ENCODE data around the gene NTM.

NTM gene

DNA sequence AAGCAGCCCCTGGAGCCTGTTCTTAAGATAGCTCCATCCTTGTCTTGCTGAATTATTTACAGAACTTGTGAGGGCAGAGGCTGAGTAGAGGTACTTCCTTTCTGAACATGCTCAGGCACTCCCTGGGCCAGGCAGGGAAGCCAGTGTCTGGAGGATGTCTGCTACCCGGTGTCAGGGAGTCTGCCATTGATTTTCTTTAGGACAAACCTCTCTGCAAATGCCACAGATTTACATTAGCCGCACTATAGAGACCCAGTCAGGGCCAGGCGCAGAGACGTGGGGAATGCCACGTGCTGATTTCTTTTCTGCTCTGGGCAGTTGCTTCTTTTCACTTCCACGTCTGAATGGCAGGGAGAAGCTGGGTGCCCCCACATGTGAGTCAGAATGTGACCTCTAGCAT is 585.5 kb downstream of the NTM start:
- Mint-ChIP-seq H3K27ac (no peak overlapping the region), H3K36me3 (ENCODE audit: low read depth) (no peaks in the 10 kb centered on the region), H3K9me3 (no peaks in the 10 kb centered on the region), H3K27me3 (no peaks in the 10 kb centered on the region), H3K4me3 (no peak overlapping the region), H3K4me1 (ENCODE audit: low read depth) (no peaks in the 10 kb centered on the region)

GRCh38 chr11:131957201-131957600 is 586.8 kb downstream of the NTM start:
- H3K27me3 Mint-ChIP-seq, result no peaks in the 10 kb centered on the region
- H3K36me3 Mint-ChIP-seq (ENCODE audit: low read depth), result no peaks in the 10 kb centered on the region
- H3K9me3 Mint-ChIP-seq, result no peaks in the 10 kb centered on the region
- no peak overlapping the region for H3K4me3 Mint-ChIP-seq
- H3K4me1 Mint-ChIP-seq (ENCODE audit: low read depth), result no peaks in the 10 kb centered on the region
- no peak overlapping the region for H3K27ac Mint-ChIP-seq

DNA sequence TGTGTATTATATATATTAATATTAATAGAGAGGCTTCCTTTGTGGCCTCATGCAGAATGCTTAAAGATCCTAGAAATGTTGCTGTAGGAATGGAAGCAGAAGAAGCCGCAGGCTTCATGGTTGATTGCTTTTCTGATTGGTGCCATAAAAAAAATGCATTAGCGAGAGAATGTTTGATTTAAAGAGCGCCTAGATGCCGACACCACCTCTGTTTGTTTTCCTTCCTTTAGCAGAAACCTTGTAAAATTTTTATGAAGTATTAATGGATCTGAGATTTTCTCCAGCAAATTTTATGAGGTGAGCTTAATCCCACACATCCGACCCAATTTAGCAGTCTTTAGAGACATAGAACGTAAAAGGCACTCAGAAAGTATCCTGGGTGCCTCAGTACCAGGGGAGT is 587.5 kb downstream of the NTM start:
- Mint-ChIP-seq H3K27me3 (no peaks in the 10 kb centered on the region), H3K4me1 (ENCODE audit: low read depth) (no peaks in the 10 kb centered on the region), H3K27ac (no peak overlapping the region), H3K9me3 (no peaks in the 10 kb centered on the region), H3K36me3 (ENCODE audit: low read depth) (no peaks in the 10 kb centered on the region), H3K4me3 (no peak overlapping the region)

GRCh38 chr11:131962818-131963217 is 592.4 kb downstream of the NTM start:
- H3K4me1 Mint-ChIP-seq (ENCODE audit: low read depth), result no peaks in the 10 kb centered on the region
- no peaks in the 10 kb centered on the region for H3K27me3 Mint-ChIP-seq
- no peaks in the 10 kb centered on the region for H3K36me3 Mint-ChIP-seq (ENCODE audit: low read depth)
- H3K4me3 Mint-ChIP-seq, result no peak overlapping the region
- H3K9me3 Mint-ChIP-seq, result peaks cover 16% of the 10 kb centered on the region
- H3K27ac Mint-ChIP-seq, result no peak overlapping the region

GRCh38 chr11:131964698-131965483 is 594.5 kb downstream of the NTM start:
- Mint-ChIP-seq H3K4me3 (no peak overlapping the region), H3K27me3 (no peaks in the 10 kb centered on the region), H3K36me3 (ENCODE audit: low read depth) (no peaks in the 10 kb centered on the region), H3K27ac (no peak overlapping the region), H3K9me3 (peaks cover 16% of the 10 kb centered on the region), H3K4me1 (ENCODE audit: low read depth) (no peaks in the 10 kb centered on the region)

DNA sequence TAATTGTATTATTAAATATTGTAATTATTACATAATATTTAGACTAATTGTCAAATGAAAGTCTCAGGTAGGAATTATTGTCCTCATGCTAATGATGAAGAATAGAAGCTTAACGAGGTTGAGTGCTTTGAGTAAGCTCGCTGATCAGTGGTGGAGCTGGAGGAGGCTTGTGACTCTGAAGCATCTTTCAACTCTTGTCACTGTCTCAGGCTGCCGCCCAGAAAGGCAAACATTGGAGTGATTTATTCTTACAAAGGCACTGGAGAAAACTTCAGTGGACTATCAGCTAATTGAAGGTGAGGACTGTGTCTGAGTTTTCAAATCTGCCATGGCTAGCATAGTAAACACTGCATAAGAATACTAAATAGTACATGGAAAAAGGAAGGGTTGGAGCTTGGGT is 595.1 kb downstream of the NTM start:
- H3K9me3 Mint-ChIP-seq, result peaks cover 16% of the 10 kb centered on the region
- H3K27me3 Mint-ChIP-seq, result no peaks in the 10 kb centered on the region
- no peak overlapping the region for H3K27ac Mint-ChIP-seq
- no peaks in the 10 kb centered on the region for H3K4me1 Mint-ChIP-seq (ENCODE audit: low read depth)
- no peak overlapping the region for H3K4me3 Mint-ChIP-seq
- H3K36me3 Mint-ChIP-seq (ENCODE audit: low read depth), result no peaks in the 10 kb centered on the region

GRCh38 chr11:131966667-131967066 is 596.3 kb downstream of the NTM start:
- Mint-ChIP-seq H3K9me3 (peaks cover 20% of the 10 kb centered on the region), H3K27ac (no peak overlapping the region), H3K27me3 (no peaks in the 10 kb centered on the region), H3K4me3 (no peak overlapping the region), H3K36me3 (ENCODE audit: low read depth) (no peaks in the 10 kb centered on the region), H3K4me1 (ENCODE audit: low read depth) (no peaks in the 10 kb centered on the region)

DNA sequence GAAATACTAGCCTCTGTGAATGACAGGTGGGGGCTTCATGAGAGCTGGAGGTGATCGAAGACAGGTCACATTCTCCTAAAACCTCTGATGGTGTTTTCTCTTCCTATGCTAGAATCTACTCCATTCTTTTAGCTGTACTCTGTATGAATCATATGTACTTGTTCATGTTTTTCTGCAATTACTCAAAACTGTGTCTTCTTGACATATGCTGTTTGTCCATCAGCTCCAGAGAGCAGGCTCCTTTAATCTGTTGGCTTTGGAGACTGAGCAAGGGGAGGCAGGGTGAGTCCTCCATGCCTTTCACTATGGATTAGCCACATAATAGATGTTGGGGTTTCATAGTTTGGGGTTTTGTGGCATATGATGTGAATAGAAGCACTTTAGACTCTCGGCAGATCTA is 598.8 kb downstream of the NTM start:
- no peak overlapping the region for H3K4me3 Mint-ChIP-seq
- no peak overlapping the region for H3K27ac Mint-ChIP-seq
- H3K36me3 Mint-ChIP-seq (ENCODE audit: low read depth), result no peaks in the 10 kb centered on the region
- H3K4me1 Mint-ChIP-seq (ENCODE audit: low read depth), result no peaks in the 10 kb centered on the region
- peaks cover 20% of the 10 kb centered on the region for H3K9me3 Mint-ChIP-seq
- no peaks in the 10 kb centered on the region for H3K27me3 Mint-ChIP-seq

DNA sequence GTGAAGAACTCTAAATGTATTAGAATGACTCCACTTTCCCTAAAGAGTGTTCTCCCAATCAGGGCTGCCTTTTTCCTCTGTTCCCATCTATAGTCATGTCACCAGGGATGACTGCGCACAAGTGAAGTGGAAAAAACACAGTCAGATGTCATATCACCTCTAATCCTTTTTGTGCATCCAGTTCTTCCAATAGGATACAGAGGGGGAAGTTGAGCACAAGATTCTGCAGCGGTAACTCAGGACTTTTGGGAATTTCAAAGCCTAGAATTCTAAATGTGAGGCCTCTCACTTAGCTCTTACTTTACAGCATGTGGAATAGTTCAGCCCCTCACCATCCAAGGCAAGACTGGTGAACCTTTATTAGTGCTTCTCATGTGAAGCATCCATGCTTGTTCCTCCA is 602.6 kb downstream of the NTM start:
- Mint-ChIP-seq H3K4me3 (no peak overlapping the region), H3K9me3 (peaks cover 4% of the 10 kb centered on the region), H3K27ac (no peak overlapping the region)

GRCh38 chr11:131975619-131976018 is 605.2 kb downstream of the NTM start:
- Mint-ChIP-seq H3K27me3 (peaks cover 3% of the 10 kb centered on the region), H3K9me3 (peaks cover 4% of the 10 kb centered on the region), H3K4me1 (ENCODE audit: low read depth) (no peaks in the 10 kb centered on the region), H3K27ac (no peak overlapping the region), H3K4me3 (no peak overlapping the region), H3K36me3 (ENCODE audit: low read depth) (no peaks in the 10 kb centered on the region)

More for the DNA sequence above, 602.6 kb downstream of the NTM start:
- Mint-ChIP-seq H3K4me1 (ENCODE audit: low read depth) (no peaks in the 10 kb centered on the region), H3K27me3 (peaks cover 3% of the 10 kb centered on the region), H3K36me3 (ENCODE audit: low read depth) (no peaks in the 10 kb centered on the region)

GRCh38 chr11:131976021-131976420 is 605.6 kb downstream of the NTM start:
- Mint-ChIP-seq H3K4me1 (ENCODE audit: low read depth) (no peaks in the 10 kb centered on the region), H3K9me3 (peaks cover 4% of the 10 kb centered on the region), H3K27ac (no peak overlapping the region), H3K36me3 (ENCODE audit: low read depth) (no peaks in the 10 kb centered on the region), H3K27me3 (peaks cover 3% of the 10 kb centered on the region), H3K4me3 (no peak overlapping the region)

DNA sequence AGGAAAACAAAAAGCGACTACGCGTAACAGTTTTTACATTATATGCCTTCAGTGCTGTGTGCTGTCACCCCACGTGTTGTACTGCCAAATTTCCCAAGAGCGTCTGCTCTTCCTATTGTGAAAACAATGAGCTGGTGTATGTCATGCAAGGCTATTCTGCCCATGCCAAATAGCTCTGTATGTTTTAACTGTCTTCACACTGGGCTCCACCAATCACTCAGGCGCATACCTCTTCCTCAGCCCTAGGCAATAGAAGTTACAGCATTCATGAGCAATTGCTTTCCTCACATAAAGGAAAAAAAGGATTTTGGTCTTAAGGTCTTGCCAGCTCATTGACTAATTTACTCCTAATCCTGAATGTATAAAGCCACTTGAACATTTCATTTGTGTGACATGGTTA is 606.8 kb downstream of the NTM start:
- H3K9me3 Mint-ChIP-seq, result peaks cover 3% of the 10 kb centered on the region
- H3K27me3 Mint-ChIP-seq, result peaks cover 3% of the 10 kb centered on the region
- no peak overlapping the region for H3K27ac Mint-ChIP-seq
- no peak overlapping the region for H3K4me3 Mint-ChIP-seq
- H3K4me1 Mint-ChIP-seq (ENCODE audit: low read depth), result no peaks in the 10 kb centered on the region
- no peaks in the 10 kb centered on the region for H3K36me3 Mint-ChIP-seq (ENCODE audit: low read depth)

- Mint-ChIP-seq H3K27me3 (peaks cover 3% of the 10 kb centered on the region), H3K4me1 (ENCODE audit: low read depth) (no peaks in the 10 kb centered on the region), H3K27ac (no peak overlapping the region), H3K4me3 (no peak overlapping the region), H3K36me3 (ENCODE audit: low read depth) (no peaks in the 10 kb centered on the region), H3K9me3 (peaks cover 4% of the 10 kb centered on the region)
These were observed 607.4 kb downstream of the NTM start for GRCh38 chr11:131977854-131978253.

GRCh38 chr11:131978351-131978750 is 607.9 kb downstream of the NTM start:
- peaks cover 3% of the 10 kb centered on the region for H3K27me3 Mint-ChIP-seq
- H3K9me3 Mint-ChIP-seq, result peaks cover 4% of the 10 kb centered on the region
- no peak overlapping the region for H3K27ac Mint-ChIP-seq
- H3K4me3 Mint-ChIP-seq, result no peak overlapping the region
- no peaks in the 10 kb centered on the region for H3K4me1 Mint-ChIP-seq (ENCODE audit: low read depth)
- no peaks in the 10 kb centered on the region for H3K36me3 Mint-ChIP-seq (ENCODE audit: low read depth)

GRCh38 chr11:131979364-131979763 is 608.9 kb downstream of the NTM start:
- H3K9me3 Mint-ChIP-seq, result peaks cover 8% of the 10 kb centered on the region
- H3K36me3 Mint-ChIP-seq (ENCODE audit: low read depth), result no peaks in the 10 kb centered on the region
- H3K4me3 Mint-ChIP-seq, result no peak overlapping the region
- H3K4me1 Mint-ChIP-seq (ENCODE audit: low read depth), result no peaks in the 10 kb centered on the region
- H3K27ac Mint-ChIP-seq, result no peak overlapping the region
- H3K27me3 Mint-ChIP-seq, result peaks cover 3% of the 10 kb centered on the region

GRCh38 chr11:131980199-131980598 is 609.8 kb downstream of the NTM start:
- Mint-ChIP-seq H3K9me3 (peaks cover 8% of the 10 kb centered on the region), H3K4me3 (no peak overlapping the region), H3K27ac (no peak overlapping the region), H3K27me3 (peaks cover 3% of the 10 kb centered on the region), H3K4me1 (ENCODE audit: low read depth) (no peaks in the 10 kb centered on the region), H3K36me3 (ENCODE audit: low read depth) (no peaks in the 10 kb centered on the region)
